Neural progenitor cell (in vitro differentiated cells): Measurements from ENCODE around the gene RHO. TPM values are rescaled to one million over a fixed set of nuclear protein-coding genes. Genes with fewer than 3 reads are reported as not detected.
"Not testable (repeated sequence)": the region's sequence is repeated elsewhere in the genome, so short reads cannot be mapped to it uniquely, and the experiment has no call there.

Experiments used
- DNase-seq: peaks from one replicate; pipeline ENCODE4 v3.0.0-alpha.2; 2016; ENCODE audit warnings: low spot score
- H2AFZ ChIP-seq: fragments of 200-600 bp; sonication (generic); replicated peaks from 2 replicates; pipeline ENCODE4 v1.6.1; 2016; ENCODE audit warnings: antibody characterized with exemption
- H3F3A ChIP-seq: fragments of 200-600 bp; sonication (generic); 2 replicates; pipeline ENCODE4 v1.6.1; 2016; ENCODE audit warnings: antibody characterized with exemption, low read depth
- H3K27ac ChIP-seq: fragments of 200-600 bp; sonication (generic); 2 replicates; pipeline ENCODE4 v1.5.1; 2016; ENCODE audit warnings: mild to moderate bottlenecking
- H3K27me3 ChIP-seq: fragments of 200-600 bp; sonication (generic); 2 replicates; pipeline ENCODE4 v1.6.1; 2016; ENCODE audit warnings: mild to moderate bottlenecking, moderate library complexity
- H3K36me3 ChIP-seq: fragments of 200-600 bp; sonication (generic); 2 replicates; pipeline ENCODE4 v1.5.1; 2016
- H3K4me1 ChIP-seq: fragments of 200-600 bp; sonication (generic); 2 replicates; pipeline ENCODE4 v1.6.1; 2016; ENCODE audit warnings: mixed run types
- H3K4me2 ChIP-seq: fragments of 200-600 bp; sonication (generic); 2 replicates; pipeline ENCODE4 v1.6.1; 2016
- H3K4me3 ChIP-seq: fragments of 200-600 bp; sonication (generic); 2 replicates; pipeline ENCODE4 v1.5.1; 2016
- H3K79me2 ChIP-seq: fragments of 200-600 bp; sonication (generic); 2 replicates; pipeline ENCODE4 v1.6.1; 2016; ENCODE audit warnings: low read depth
- H3K9ac ChIP-seq: fragments of 200-600 bp; sonication (generic); 2 replicates; pipeline ENCODE4 v1.6.1; 2016
- H3K9me3 ChIP-seq: fragments of 200-600 bp; sonication (generic); 2 replicates; pipeline ENCODE4 v1.5.1; 2016; ENCODE audit warnings: low read depth
- H4K20me1 ChIP-seq: fragments of 200-600 bp; sonication (generic); 2 replicates; pipeline ENCODE4 v1.6.1; 2016; ENCODE audit warnings: low read depth
- H3K27ac Mint-ChIP-seq: 3 replicates; pipeline ENCODE4 v1.8.0; 2021; ENCODE audit warnings: mixed read lengths
- H3K27me3 Mint-ChIP-seq: 2 replicates; pipeline ENCODE4 v1.8.0; 2022; ENCODE audit warnings: low read depth, mild to moderate bottlenecking, inconsistent platforms, moderate library complexity, mixed read lengths; ENCODE audit not compliant: insufficient read depth
- H3K36me3 Mint-ChIP-seq: 3 replicates; pipeline ENCODE4 v1.8.0; 2021; ENCODE audit warnings: mixed read lengths
- H3K4me1 Mint-ChIP-seq: 3 replicates; pipeline ENCODE4 v1.8.0; 2021; ENCODE audit warnings: mixed read lengths
- H3K4me3 Mint-ChIP-seq: 3 replicates; pipeline ENCODE4 v1.8.0; 2021; ENCODE audit warnings: mild to moderate bottlenecking, moderate library complexity, mixed read lengths
- H3K9me3 Mint-ChIP-seq: 3 replicates; pipeline ENCODE4 v1.8.0; 2020; ENCODE audit warnings: mixed read lengths
- CTCF ChIP-seq: fragments of 200-600 bp; sonication (generic); IDR thresholded peaks from 2 replicates; pipeline ENCODE4 v1.5.1; 2017; ENCODE audit warnings: antibody characterized with exemption, mild to moderate bottlenecking
- EZH2 ChIP-seq: fragments of 200-600 bp; sonication (generic); IDR thresholded peaks from 2 replicates; pipeline ENCODE4 v1.6.1; 2017; ENCODE audit warnings: antibody characterized with exemption, mild to moderate bottlenecking, moderate library complexity
- EZH2phosphoT487 ChIP-seq: fragments of 200-600 bp; sonication (generic); IDR thresholded peaks from 2 replicates; pipeline ENCODE4 v1.6.1; 2017; ENCODE audit warnings: antibody characterized with exemption
- total RNA-seq: library from RNA; depleted of rRNA; stranded (reverse); fragments of >200 nt; gene quantifications from 2 replicates; pipeline ENCODE4 v1.2.3, GENCODE V29; 2015; ENCODE audit warnings: low replicate concordance

RHO gene
- total RNA-seq, 1 donor from 2014 or later, result not detected

GRCh38 chr3:129486664-129487035, 41.8 kb upstream of the RHO start:
- H3K27ac ChIP-seq, result peak overlapping the region; percentile 46

GRCh38 chr3:129487183-129487867, 41.1 kb upstream of the RHO start:
- peaks cover 20% of the 10 kb centered on the region for H3K36me3 Mint-ChIP-seq
- Histone ChIP-seq H3K79me2 (no peaks in the 10 kb centered on the region), H3K27ac (peak overlapping the region; percentile 46), H3K4me2 (no peak overlapping the region), H4K20me1 (no peaks in the 10 kb centered on the region), H3K4me3 (no peak overlapping the region), H3K36me3 (no peaks in the 10 kb centered on the region), H3K4me1 (peaks cover 25% of the 10 kb centered on the region), H3F3A (peaks cover 20% of the 10 kb centered on the region), H3K9ac (no peak overlapping the region), H3K9me3 (no peaks in the 10 kb centered on the region), H2AFZ (no peak overlapping the region), H3K27me3 (no peaks in the 10 kb centered on the region)
- no peaks in the 10 kb centered on the region for H3K9me3 Mint-ChIP-seq
- H3K27me3 Mint-ChIP-seq, result no peaks in the 10 kb centered on the region
- H3K4me3 Mint-ChIP-seq, result no peak overlapping the region
- H3K27ac Mint-ChIP-seq, result no peak overlapping the region
- TF ChIP-seq CTCF (no peak), EZH2 (no peak), EZH2phosphoT487 (no peak)
- peaks cover 29% of the 10 kb centered on the region for H3K4me1 Mint-ChIP-seq
- no peak for DNase-seq

More at GRCh38 chr3:129486664-129487035, 41.8 kb upstream of the RHO start:
- Mint-ChIP-seq H3K9me3 (no peaks in the 10 kb centered on the region), H3K4me3 (no peak overlapping the region), H3K27me3 (no peaks in the 10 kb centered on the region), H3K36me3 (peaks cover 16% of the 10 kb centered on the region), H3K27ac (peak overlapping the region; percentile 40), H3K4me1 (peaks cover 34% of the 10 kb centered on the region)
- no peak overlapping the region for H3K4me3 ChIP-seq
- H4K20me1 ChIP-seq, result no peaks in the 10 kb centered on the region
- no peak overlapping the region for H3K9ac ChIP-seq
- H3F3A ChIP-seq, result peaks cover 20% of the 10 kb centered on the region
- peak overlapping the region; percentile 12 for H2AFZ ChIP-seq
- H3K79me2 ChIP-seq, result no peaks in the 10 kb centered on the region
- H3K4me1 ChIP-seq, result peaks cover 25% of the 10 kb centered on the region
- DNase-seq, result no peak
- no peaks in the 10 kb centered on the region for H3K36me3 ChIP-seq
- peak overlapping the region; percentile 48 for H3K4me2 ChIP-seq
- TF ChIP-seq CTCF (no peak), EZH2phosphoT487 (no peak), EZH2 (no peak)
- H3K9me3 ChIP-seq, result no peaks in the 10 kb centered on the region
- H3K27me3 ChIP-seq, result no peaks in the 10 kb centered on the region

- not testable (repeated sequence) for H3K27ac Mint-ChIP-seq, H3K27me3 ChIP-seq, DNase-seq, H3K9me3 Mint-ChIP-seq, H4K20me1 ChIP-seq, H3K9ac ChIP-seq, H3K9me3 ChIP-seq, H3K4me3 Mint-ChIP-seq, H3K36me3 ChIP-seq, H3K27me3 Mint-ChIP-seq, H3K4me3 ChIP-seq, H3K79me2 ChIP-seq, H2AFZ ChIP-seq, H3K4me2 ChIP-seq
- Mint-ChIP-seq H3K36me3 (peaks cover 18% of the 10 kb centered on the region), H3K4me1 (peaks cover 25% of the 10 kb centered on the region)
- H3K4me1 ChIP-seq, result peaks cover 25% of the 10 kb centered on the region
- peaks cover 20% of the 10 kb centered on the region for H3F3A ChIP-seq
- peak overlapping the region; percentile 46 for H3K27ac ChIP-seq
Measured at GRCh38 chr3:129487868-129488335, 40.5 kb upstream of the RHO start.

GRCh38 chr3:129489258-129489657, 39.2 kb upstream of the RHO start:
- H3K4me1 ChIP-seq, result peaks cover 25% of the 10 kb centered on the region
- not testable (repeated sequence) for H3K4me3 Mint-ChIP-seq, H3K9ac ChIP-seq, H3K4me3 ChIP-seq, H3K4me2 ChIP-seq, H3K79me2 ChIP-seq, H3K27ac Mint-ChIP-seq, H3K27me3 Mint-ChIP-seq, H3K27ac ChIP-seq, DNase-seq, H3K9me3 Mint-ChIP-seq, H3K9me3 ChIP-seq, H2AFZ ChIP-seq, H3K36me3 ChIP-seq, H3K27me3 ChIP-seq, H4K20me1 ChIP-seq
- Mint-ChIP-seq H3K4me1 (peaks cover 18% of the 10 kb centered on the region), H3K36me3 (peaks cover 13% of the 10 kb centered on the region)
- H3F3A ChIP-seq, result peaks cover 20% of the 10 kb centered on the region
